Rectal smooth muscle tissue (tissue), 1 donor: ENCODE measurements around the gene DHRSX.
"Not testable (repeated sequence)": the region's sequence is repeated elsewhere in the genome, so short reads cannot be mapped to it uniquely, and the experiment has no call there.

Experiments used
- H3K27ac ChIP-seq: one replicate; pipeline ENCODE4 v1.7.0; 2013; ENCODE audit warnings: low read depth, low read length, inconsistent platforms
- H3K27me3 ChIP-seq: one replicate; pipeline ENCODE4 v1.7.0; 2013; ENCODE audit warnings: low read length; ENCODE audit not compliant: control insufficient read depth, insufficient read depth
- H3K36me3 ChIP-seq: one replicate; pipeline ENCODE4 v1.7.0; 2013; ENCODE audit warnings: low read length; ENCODE audit not compliant: control insufficient read depth, insufficient read depth
- H3K4me1 ChIP-seq: one replicate; pipeline ENCODE4 v1.7.0; 2013; ENCODE audit warnings: low read length; ENCODE audit not compliant: control insufficient read depth, insufficient read depth
- H3K4me3 ChIP-seq: one replicate; pipeline ENCODE4 v1.7.0; 2013; ENCODE audit warnings: low read length
- H3K9ac ChIP-seq: one replicate; pipeline ENCODE4 v1.7.0; 2013; ENCODE audit warnings: low read length

Gene DHRSX

DNA sequence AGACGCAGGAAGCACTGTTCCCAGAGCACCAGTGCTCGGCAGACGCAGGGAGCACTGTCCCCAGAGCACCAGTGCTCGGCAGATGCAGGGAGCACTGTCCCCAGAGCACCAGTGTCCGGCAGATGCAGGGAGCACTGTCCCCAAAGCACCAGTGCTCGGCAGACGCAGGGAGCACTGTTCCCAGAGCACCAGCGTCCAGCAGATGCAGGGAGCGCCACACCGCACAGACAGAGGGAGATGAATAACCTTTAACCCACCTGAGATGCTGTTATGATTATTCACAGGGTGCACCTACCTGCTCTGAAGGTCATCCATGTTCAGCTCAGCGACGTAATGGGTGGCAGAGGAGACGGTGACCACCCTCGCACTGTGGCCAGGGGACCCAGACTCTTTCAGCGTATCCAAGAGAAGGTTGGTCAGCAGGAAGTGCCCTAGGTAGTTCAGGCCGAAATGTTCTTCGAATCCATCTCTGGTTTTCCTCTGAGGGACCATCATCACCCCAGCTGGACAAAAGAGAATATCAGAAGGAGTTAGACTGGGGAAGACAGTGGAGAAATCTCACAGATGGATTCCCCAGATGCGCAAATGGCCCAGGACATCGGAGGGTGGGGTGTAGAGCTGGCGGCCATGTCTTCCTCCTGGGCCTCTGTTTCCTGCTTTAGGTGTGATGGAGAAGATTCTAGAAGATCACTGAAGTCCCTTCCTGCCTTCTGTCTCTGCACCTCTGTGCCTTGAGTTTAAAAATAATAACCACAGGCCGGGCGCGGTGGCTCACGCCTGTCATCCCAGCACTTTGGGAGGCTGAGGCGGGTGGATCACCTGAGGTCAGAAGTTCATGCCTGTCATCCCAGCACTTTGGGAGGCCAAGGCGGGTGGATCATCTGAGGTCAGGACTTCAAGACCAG, 234.1 kb downstream of the DHRSX start:
- Histone ChIP-seq H3K27me3 (no peaks in the 10 kb centered on the region), H3K4me1 (no peaks in the 10 kb centered on the region), H3K27ac (no peak overlapping the region), H3K4me3 (no peak overlapping the region), H3K9ac (no peak overlapping the region), H3K36me3 (peaks cover 3% of the 10 kb centered on the region)

DNA sequence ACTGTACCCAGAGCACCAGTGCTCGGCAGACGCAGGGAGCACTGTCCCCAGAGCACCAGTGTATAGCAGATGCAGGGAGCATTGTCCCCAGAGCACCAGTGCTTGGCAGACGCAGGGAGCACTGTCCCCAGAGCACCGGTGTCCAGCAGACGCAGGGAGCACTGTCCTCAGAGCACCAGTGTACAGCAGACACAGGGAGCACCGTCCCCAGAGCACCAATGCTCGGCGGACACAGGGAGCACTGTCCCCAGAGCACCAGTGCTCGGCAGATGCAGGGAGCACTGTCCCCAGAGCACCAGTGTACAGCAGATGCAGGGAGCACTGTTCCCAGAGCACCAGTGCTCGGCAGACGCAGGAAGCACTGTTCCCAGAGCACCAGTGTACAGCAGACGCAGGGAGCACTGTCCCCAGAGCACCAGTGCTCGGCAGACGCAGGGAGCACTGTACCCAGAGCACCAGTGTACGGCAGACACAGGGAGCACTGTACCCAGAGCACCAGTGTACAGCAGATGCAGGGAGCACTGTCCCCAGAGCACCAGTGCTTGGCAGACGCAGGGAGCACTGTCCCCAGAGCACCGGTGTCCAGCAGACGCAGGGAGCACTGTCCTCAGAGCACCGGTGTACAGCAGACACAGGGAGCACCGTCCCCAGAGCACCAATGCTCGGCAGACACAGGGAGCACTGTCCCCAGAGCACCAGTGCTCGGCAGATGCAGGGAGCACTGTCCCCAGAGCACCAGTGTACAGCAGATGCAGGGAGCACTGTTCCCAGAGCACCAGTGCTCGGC, 234.9 kb downstream of the DHRSX start:
- not testable (repeated sequence) for H3K4me3 ChIP-seq, H3K27ac ChIP-seq, H3K36me3 ChIP-seq, H3K9ac ChIP-seq, H3K27me3 ChIP-seq, H3K4me1 ChIP-seq

DNA sequence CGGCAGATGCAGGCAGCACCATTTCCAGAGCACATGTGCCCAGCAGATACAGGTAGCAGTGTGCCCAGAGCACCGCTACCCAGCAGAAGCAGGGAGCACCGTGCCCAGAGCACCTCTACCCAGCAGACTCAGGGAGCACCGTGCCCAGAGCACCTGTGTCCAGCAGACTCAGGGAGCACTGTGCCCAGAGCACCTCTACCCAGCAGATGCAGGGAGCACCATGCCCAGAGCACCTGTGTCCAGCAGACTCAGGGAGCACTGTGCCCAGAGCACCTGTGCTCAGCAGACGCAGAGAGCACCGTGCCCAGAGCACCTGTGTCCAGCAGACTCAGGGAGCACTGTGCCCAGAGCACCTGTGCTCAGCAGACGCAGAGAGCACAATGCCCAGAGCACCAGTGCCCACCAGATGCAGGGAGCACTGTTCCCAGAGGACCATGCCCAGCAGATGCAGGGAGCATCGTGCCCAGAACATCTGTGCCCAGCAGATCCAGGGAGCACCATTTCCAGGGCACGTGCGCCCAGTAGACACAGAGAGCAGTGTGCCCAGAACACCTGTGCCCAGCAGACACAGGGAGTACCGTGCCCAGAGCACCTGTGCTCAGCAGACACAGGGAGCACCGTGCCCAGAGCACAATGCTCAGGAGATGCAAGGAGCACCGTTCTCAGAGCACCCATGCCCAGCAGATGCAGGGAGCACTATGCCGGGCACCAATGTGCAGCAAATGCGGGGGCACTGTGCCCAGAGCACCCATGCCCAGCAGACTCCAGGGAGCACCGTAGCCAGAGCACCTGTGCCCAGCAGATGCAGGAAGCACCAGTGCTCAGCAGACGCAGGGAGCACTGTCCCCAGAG, 236.4 kb downstream of the DHRSX start:
- H3K27me3 ChIP-seq = no peaks in the 10 kb centered on the region
- H3K36me3 ChIP-seq = peaks cover 3% of the 10 kb centered on the region
- H3K4me3 ChIP-seq = no peak overlapping the region
- no peak overlapping the region for H3K9ac ChIP-seq
- no peak overlapping the region for H3K27ac ChIP-seq
- H3K4me1 ChIP-seq = no peaks in the 10 kb centered on the region

DNA sequence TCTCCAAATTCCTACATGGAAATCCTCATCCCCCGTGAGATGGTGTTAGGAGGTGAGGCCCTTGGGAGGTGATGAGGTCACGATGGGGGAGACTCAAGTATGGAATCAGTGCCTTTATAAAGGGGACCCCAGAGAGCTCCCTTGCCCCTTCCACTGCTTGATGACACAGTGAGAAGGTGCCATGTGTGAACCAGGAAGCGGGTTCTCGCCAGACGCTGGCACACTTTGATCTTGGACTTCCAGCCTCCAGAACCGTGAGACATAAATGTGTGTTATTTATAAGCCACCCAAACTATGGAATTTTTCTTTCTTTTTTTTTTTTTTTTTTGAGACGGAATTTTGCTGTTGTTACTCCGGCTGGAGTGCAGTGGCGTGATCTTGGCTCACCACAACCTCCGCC, 237.6 kb downstream of the DHRSX start:
- no peak overlapping the region for H3K9ac ChIP-seq

DNA sequence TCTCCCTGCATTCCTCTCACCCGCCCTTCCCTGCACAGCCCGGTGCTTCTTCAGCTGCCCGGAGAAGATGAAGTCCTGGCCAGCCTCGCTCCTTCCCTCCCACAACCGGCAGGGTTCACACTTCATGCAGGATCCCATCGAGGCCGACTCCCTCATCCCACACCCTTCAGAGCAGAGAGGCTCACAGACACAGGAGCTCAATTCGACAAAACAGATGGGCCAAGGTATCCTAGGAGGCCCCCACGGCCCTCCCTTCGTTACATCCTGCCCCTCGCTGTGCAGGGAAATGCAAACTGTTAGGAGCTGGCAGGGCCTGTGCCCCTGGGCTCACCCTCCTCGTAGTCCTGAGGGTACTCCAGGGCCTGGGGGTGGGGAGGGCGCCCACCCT, 238.1 kb downstream of the DHRSX start:
- Histone ChIP-seq H3K4me3 (no peak overlapping the region), H3K36me3 (peaks cover 3% of the 10 kb centered on the region), H3K4me1 (no peaks in the 10 kb centered on the region), H3K27me3 (no peaks in the 10 kb centered on the region), H3K27ac (no peak overlapping the region), H3K9ac (no peak overlapping the region)

More for the DNA sequence above, 237.6 kb downstream of the DHRSX start:
- no peaks in the 10 kb centered on the region for H3K27me3 ChIP-seq
- H3K4me3 ChIP-seq = no peak overlapping the region
- no peaks in the 10 kb centered on the region for H3K4me1 ChIP-seq
- no peak overlapping the region for H3K27ac ChIP-seq
- H3K36me3 ChIP-seq = peaks cover 3% of the 10 kb centered on the region

DNA sequence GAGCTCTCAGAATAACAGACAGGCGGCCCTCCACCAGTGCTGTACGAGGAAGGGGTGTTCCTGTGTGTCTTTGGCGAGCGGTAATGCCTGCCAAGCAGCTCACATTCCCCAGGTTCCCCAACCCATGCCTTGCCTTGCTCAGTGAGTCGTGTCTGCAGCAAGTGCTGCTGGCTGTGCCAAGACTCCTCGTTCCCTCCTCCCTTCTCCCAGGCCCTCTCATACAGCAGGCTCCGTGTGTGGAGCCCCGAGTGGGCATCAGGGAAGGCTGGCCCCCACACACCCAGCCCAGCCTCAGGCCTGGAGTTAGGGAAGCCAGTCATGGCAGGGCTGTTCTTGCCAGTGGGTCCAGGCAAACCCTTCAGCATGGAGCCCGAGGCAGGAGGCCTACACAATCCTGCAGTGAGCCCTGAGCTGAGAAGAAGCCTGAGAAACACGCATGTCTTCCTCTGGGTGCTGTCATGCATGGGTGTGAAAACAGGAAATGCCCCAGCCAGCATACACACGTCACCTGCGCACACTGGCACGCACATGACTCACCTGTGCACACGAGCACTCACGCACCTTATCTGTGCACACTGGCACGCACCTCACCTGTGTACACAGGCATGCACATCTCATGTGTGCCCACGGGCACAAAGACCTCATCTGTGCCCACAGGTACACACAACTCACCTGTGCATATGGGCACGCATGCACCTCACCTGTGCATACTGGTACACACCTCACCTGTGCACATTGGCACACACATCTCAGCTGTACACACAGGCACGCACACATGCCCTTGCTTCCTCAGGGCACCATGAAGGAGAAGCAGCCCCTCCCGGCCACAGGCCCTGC, 238.7 kb downstream of the DHRSX start:
- Histone ChIP-seq H3K9ac (no peak overlapping the region), H3K27me3 (no peaks in the 10 kb centered on the region), H3K36me3 (peaks cover 3% of the 10 kb centered on the region), H3K4me1 (no peaks in the 10 kb centered on the region), H3K4me3 (no peak overlapping the region), H3K27ac (no peak overlapping the region)

- Histone ChIP-seq H3K4me3 (no peak overlapping the region), H3K9ac (no peak overlapping the region), H3K27me3 (no peaks in the 10 kb centered on the region), H3K27ac (no peak overlapping the region), H3K36me3 (no peaks in the 10 kb centered on the region), H3K4me1 (no peaks in the 10 kb centered on the region)
Observed at GRCh38 chrX:2252331-2253065, 248.3 kb downstream of the DHRSX start.

DNA sequence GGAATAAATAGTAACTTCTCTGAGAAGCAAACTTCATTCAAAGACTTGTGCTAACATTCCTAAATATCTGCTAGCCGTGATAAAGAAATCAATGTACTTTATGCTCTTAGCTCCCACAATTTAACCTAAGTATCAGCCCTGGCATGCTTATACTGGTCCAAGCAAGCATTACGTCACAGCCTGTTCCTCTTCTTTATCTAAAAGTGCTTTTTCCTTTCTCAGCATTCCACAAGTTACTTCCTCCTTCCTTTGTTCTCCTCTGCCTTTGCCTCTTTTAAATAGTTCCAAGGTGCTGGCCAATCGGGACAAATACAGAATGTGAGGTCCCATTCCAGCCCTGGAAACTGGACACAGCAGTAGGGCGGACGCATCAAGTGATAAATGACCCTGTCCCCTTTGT, 249.6 kb downstream of the DHRSX start:
- no peak overlapping the region for H3K9ac ChIP-seq
- H3K27ac ChIP-seq = no peak overlapping the region
- H3K4me3 ChIP-seq = no peak overlapping the region
- no peaks in the 10 kb centered on the region for H3K36me3 ChIP-seq
- no peaks in the 10 kb centered on the region for H3K27me3 ChIP-seq
- no peaks in the 10 kb centered on the region for H3K4me1 ChIP-seq

- peaks cover 3% of the 10 kb centered on the region for H3K36me3 ChIP-seq
Observed at GRCh38 chrX:2243913-2244460, 256.8 kb downstream of the DHRSX start.

GRCh38 chrX:2242980-2243379, 257.8 kb downstream of the DHRSX start:
- Histone ChIP-seq H3K27me3 (no peaks in the 10 kb centered on the region), H3K4me3 (no peak overlapping the region), H3K36me3 (peaks cover 3% of the 10 kb centered on the region), H3K9ac (no peak overlapping the region), H3K27ac (no peak overlapping the region), H3K4me1 (no peaks in the 10 kb centered on the region)

More at GRCh38 chrX:2243913-2244460, 256.8 kb downstream of the DHRSX start:
- no peaks in the 10 kb centered on the region for H3K27me3 ChIP-seq
- H3K4me1 ChIP-seq = no peaks in the 10 kb centered on the region
- H3K27ac ChIP-seq = no peak overlapping the region
- H3K4me3 ChIP-seq = no peak overlapping the region
- H3K9ac ChIP-seq = no peak overlapping the region

DNA sequence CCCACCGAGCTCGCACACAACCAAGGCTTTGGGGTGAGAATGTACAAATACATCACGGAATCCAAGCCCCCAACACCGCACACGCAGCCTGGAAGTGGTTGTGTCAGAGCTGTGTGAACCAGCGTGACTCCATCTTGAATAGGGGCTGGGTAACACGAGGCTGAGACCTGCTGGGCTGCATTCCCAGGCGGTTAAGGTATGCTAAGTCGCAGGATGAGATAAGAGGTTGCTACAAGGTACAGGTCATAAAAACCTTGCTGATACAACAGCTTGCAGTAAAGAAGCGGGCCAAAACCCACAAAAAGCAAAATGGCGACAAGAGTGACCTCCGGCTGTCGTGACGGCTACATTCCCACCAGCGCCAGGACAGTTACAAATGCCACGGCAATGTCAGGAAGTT, 258.4 kb downstream of the DHRSX start:
- H3K36me3 ChIP-seq = peaks cover 3% of the 10 kb centered on the region
- no peaks in the 10 kb centered on the region for H3K4me1 ChIP-seq
- no peak overlapping the region for H3K9ac ChIP-seq
- no peak overlapping the region for H3K4me3 ChIP-seq
- no peaks in the 10 kb centered on the region for H3K27me3 ChIP-seq
- no peak overlapping the region for H3K27ac ChIP-seq
